Psoas muscle (tissue), 8 donors: ENCODE data around the gene SIDT1. TPM values are rescaled to one million over a fixed set of nuclear protein-coding genes. Genes with fewer than 3 reads are reported as not detected.

Experiments
- ATAC-seq, 4 donors: fragments of 200-7000 bp; cut with Tn5 transposase; one replicate each; pipeline ENCODE4 v1.9.1; 2020; ENCODE audit warnings: moderate library complexity in 3 of 4, mild to moderate bottlenecking in 2 of 4
- DNase-seq, 2 donors: peaks; one replicate each; pipeline ENCODE4 v3.0.0-alpha.2; 2020
- H3K27ac ChIP-seq: fragments of 200-600 bp; one replicate; pipeline ENCODE4 v1.8.0; 2022
- H3K27me3 ChIP-seq, 3 donors: fragments of 200-600 bp in 1 of 3; one replicate each; pipeline versions ENCODE4 v1.6.1 to v1.8.0; 2013 to 2022; ENCODE audit warnings: low read length in 2 of 3, mild to moderate bottlenecking in 2 of 3, moderate library complexity in 1 of 3; ENCODE audit not compliant: insufficient read depth in 3 of 3
- H3K36me3 ChIP-seq, 2 donors: fragments of 200-600 bp in 1 of 2; one replicate each; pipeline versions ENCODE4 v1.6.1 to v1.8.0; 2013 to 2022; ENCODE audit warnings: low read depth in 1 of 2, mild to moderate bottlenecking in 1 of 2, moderate library complexity in 1 of 2; ENCODE audit not compliant: insufficient read depth in 1 of 2
- H3K4me1 ChIP-seq: fragments of 200-600 bp; one replicate; pipeline ENCODE4 v1.8.0; 2022
- H3K4me3 ChIP-seq: fragments of 200-600 bp; one replicate; pipeline ENCODE4 v1.8.0; 2022; ENCODE audit warnings: mild to moderate bottlenecking
- H3K9me3 ChIP-seq: fragments of 200-600 bp; one replicate; pipeline ENCODE4 v1.8.0; 2022
- WGBS, 3 donors: extraction: QIAGEN DNeasy Blood & Tissue Kit; methylation state at CpG; one replicate each; pipeline versions ENCODE4 v1.1.6 to v1.1.7; 2013; 5-methylcytosine and 5-hydroxymethylcytosine counted together
- intact Hi-C, 2 donors: fragments of 100-400 bp; cut with DNase I; formaldehyde crosslinking; loops; one replicate each; pipeline versions ENCODE4 v1.11.0 to v1.14.2; 2022
- polyA plus RNA-seq, 3 donors: library from polyadenylated mRNA; stranded (reverse); fragments of 200-250 nt; gene quantifications; one replicate each; pipeline ENCODE4 v1.2.3, GENCODE V29; 2013
- total RNA-seq, 4 donors: library from RNA; stranded (reverse); fragmentation: NEBNext Ultra II Directional in 2 of 4; extraction: Animal tissue kit (Norgen Biotek cat#: 25700) in 2 of 4; gene quantifications; one replicate each; pipeline versions ENCODE4 v1.2.1 to v1.2.4, GENCODE V29; 2021 to 2023
- TF ChIP-seq, protein P1 (sequence below): fragments of 200-600 bp; IDR thresholded peaks from one replicate; pipeline ENCODE4 v1.8.0; 2022; ENCODE audit warnings: antibody characterized with exemption
- donor health status: healthy with polysubstance abuse.
- donor health status: DM: no; HTN: no; CAD: no; lungs with moderate emphysema.
- donor health status: Bipolar disorder and iron deficiency.
- donor health status: healthy.
- donor health status: DM: yes; HTN: yes; CAD: no.
- donor health status: DM: no; HTN: no; CAD: no.
- donor health status: DM: no; HTN: no; CAD: no.
- donor health status: DM: yes; HTN: yes; CAD: no.

SIDT1 gene
- total and polyA plus RNA-seq, 7 donors, result 0.08 to 0.48 (median 0.34) TPM; not detected in 1

DNA sequence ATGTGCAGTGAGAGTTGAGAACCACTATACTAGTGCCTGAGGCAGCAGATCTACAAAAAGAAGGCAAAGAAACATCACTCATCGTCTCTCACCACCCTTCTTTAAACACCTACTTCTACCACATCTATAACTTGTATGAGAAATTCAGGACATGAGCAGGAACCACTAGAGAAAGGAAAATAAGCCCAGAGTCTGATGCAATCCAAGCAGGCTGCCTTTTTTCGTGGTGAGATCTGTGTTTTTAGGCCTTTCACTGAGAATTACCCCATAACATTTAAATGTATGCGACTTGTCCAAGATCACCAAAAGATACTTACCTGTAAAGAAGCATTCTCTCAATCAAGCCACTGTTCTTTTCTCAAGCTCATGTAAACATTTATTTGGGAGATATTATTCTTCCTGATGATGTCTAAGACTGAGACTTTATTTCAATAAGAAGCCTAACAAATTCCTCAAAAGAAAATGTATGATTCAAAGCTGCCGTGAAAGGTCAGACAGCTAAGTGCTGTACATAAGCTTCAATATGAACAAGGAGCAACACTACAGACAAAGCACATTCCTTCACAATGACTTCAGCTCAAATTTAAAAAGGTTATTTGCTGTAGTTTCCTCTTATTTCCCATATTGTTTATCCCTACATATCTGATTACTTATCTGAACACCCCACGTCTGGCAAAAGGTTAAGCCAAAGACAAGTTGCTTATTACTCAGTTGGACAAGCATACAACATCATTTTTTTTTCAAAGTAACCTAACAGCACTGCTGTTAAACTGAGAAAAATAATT is 33.9 kb upstream of the SIDT1 start:
- TF ChIP-seq, protein P1, sequence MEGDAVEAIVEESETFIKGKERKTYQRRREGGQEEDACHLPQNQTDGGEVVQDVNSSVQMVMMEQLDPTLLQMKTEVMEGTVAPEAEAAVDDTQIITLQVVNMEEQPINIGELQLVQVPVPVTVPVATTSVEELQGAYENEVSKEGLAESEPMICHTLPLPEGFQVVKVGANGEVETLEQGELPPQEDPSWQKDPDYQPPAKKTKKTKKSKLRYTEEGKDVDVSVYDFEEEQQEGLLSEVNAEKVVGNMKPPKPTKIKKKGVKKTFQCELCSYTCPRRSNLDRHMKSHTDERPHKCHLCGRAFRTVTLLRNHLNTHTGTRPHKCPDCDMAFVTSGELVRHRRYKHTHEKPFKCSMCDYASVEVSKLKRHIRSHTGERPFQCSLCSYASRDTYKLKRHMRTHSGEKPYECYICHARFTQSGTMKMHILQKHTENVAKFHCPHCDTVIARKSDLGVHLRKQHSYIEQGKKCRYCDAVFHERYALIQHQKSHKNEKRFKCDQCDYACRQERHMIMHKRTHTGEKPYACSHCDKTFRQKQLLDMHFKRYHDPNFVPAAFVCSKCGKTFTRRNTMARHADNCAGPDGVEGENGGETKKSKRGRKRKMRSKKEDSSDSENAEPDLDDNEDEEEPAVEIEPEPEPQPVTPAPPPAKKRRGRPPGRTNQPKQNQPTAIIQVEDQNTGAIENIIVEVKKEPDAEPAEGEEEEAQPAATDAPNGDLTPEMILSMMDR, result no peak
- H3K36me3 ChIP-seq, result peaks cover 0 to 20% of the 10 kb centered on the region in 2 donors
- DNase-seq (no peak), ATAC-seq (no peak)
- H3K27me3 ChIP-seq, result no peaks in the 10 kb centered on the region
- H3K4me1 ChIP-seq, result no peaks in the 10 kb centered on the region
- WGBS, 3 donors, result 85 to 90% (median 87%) methylated on average over 5 of the region's 5 CpGs
- H3K4me3 ChIP-seq, result no peak overlapping the region
- intact Hi-C loops, result loop anchor here (5.0 to 10.0 kb wide), 2 partner anchors 76 to 244 kb away; no protein-coding TSS in a partner anchor
- no peak overlapping the region for H3K27ac ChIP-seq
- no peaks in the 10 kb centered on the region for H3K9me3 ChIP-seq

GRCh38 chr3:113499081-113499480 is 33.3 kb upstream of the SIDT1 start:
- intact Hi-C loops, result loop anchor here (5.0 to 10.0 kb wide), 2 partner anchors 76 to 243 kb away; no protein-coding TSS in a partner anchor

GRCh38 chr3:113501597-113501996 is 30.8 kb upstream of the SIDT1 start:
- Histone ChIP-seq H3K4me3 (no peak overlapping the region), H3K27ac (no peak overlapping the region), H3K27me3 (no peaks in the 10 kb centered on the region), H3K36me3 (peaks cover 0 to 36% of the 10 kb centered on the region in 2 donors), H3K9me3 (no peaks in the 10 kb centered on the region), H3K4me1 (no peaks in the 10 kb centered on the region)
- 90 to 93% (median 91%) methylated on average over 2 of the region's 2 CpGs for WGBS, 3 donors
- intact Hi-C loops, result no loop called here
- ATAC-seq, result no peak
- TF ChIP-seq, protein P1, result no peak
- no peak for DNase-seq

More at GRCh38 chr3:113499081-113499480, 33.3 kb upstream of the SIDT1 start:
- ATAC-seq, result no peak
- Histone ChIP-seq H3K4me3 (no peak overlapping the region), H3K27me3 (no peaks in the 10 kb centered on the region), H3K9me3 (no peaks in the 10 kb centered on the region), H3K27ac (no peak overlapping the region), H3K4me1 (no peaks in the 10 kb centered on the region), H3K36me3 (peaks cover 0 to 20% of the 10 kb centered on the region in 2 donors)
- DNase-seq, result no peak
- TF ChIP-seq, protein P1, result no peak
- 32 to 62% (median 55%) methylated on average over 1 of the region's 1 CpG for WGBS, 3 donors

- TF ChIP-seq, protein P1, result no peak
- H3K4me1 ChIP-seq, result no peaks in the 10 kb centered on the region
- intact Hi-C loops, result no loop called here
- no peak overlapping the region for H3K27ac ChIP-seq
- no peak overlapping the region for H3K4me3 ChIP-seq
- H3K27me3 ChIP-seq, result no peaks in the 10 kb centered on the region
- H3K9me3 ChIP-seq, result no peaks in the 10 kb centered on the region
- WGBS, 3 donors, result 87 to 91% (median 90%) methylated on average over 3 of the region's 3 CpGs
- DNase-seq (no peak), ATAC-seq (no peak)
- peaks cover 0 to 20% of the 10 kb centered on the region in 2 donors for H3K36me3 ChIP-seq
These were observed 26.5 kb upstream of the SIDT1 start for GRCh38 chr3:113505867-113506266.
